ENCODE measurements around the gene ZNF444.

DNA sequence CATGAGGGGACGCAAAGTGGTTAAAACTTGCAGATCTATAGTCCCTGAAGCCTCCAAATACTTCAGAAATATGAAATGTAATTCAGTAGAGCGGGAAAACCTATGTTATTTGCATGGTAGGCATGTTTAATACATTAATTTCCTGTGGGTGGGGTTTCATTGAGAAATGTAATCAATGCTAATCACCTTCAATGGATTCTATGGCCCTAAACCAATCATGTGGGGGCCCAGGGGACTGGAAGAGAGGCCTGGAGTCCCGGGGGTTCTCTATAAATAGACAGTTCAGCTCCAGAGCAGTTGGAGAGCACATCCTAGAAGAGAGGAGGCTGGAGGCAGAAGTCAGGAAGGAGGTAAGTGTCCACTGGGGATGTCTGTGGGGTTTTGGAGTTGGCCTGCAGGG is 60.9 kb downstream of the ZNF444 start, which contains the start of gene ZSCAN5C:
- TF ChIP-seq POLR2AphosphoS5 (IDR thresholded peaks at IDR 0.05) (no peak), EP300 (IDR thresholded peaks at IDR 0.05) (no peak)

All from sigmoid colon (tissue), 4 donors.